SK-N-SH (cell line): Measurements from ENCODE around the gene RARS1. TPM values are rescaled to one million over a fixed set of nuclear protein-coding genes. Genes with fewer than 3 reads are reported as not detected.

Experiments
- CTCF ChIA-PET: fragments of 300-600, 350-600 bp; formaldehyde crosslinking; extraction: SDS; loops from one replicate; lab custom pipeline; 2021; lab: Yijun Ruan, JAX
- POLR2A ChIA-PET: fragments of 350-600 bp; sonication (Branson Sonifier 250); formaldehyde crosslinking; extraction: SDS; loops from one replicate; lab custom pipeline; 2020; ENCODE audit warnings: antibody characterized with exemption, inconsistent platforms; lab: Yijun Ruan, JAX
- DNase-seq: peaks from one replicate; pipeline ENCODE4 v3.0.0; 2012
- H2AFZ ChIP-seq: fragments of 200-600 bp; sonication (generic); 2 replicates; pipeline ENCODE4 v1.8.1; 2016; ENCODE audit warnings: antibody characterized with exemption, mild to moderate bottlenecking, low read depth
- H3F3A ChIP-seq: fragments of 200-600 bp; sonication (generic); replicated peaks from 2 replicates; pipeline ENCODE3; 2016; ENCODE audit warnings: antibody characterized with exemption, mild to moderate bottlenecking; ENCODE audit not compliant: insufficient read depth
- H3K27ac ChIP-seq, 2 experiments: fragments of 200-500 bp in 1 of 2; fragments of 200-600 bp in 1 of 2; sonication (Bioruptor generic) in 1 of 2; sonication (generic), shearing (Covaris generic) in 1 of 2; 2 replicates each; pipeline versions ENCODE4 v1.5.1 to v1.6.1; 2014 to 2016; ENCODE audit warnings: low read depth in 2 of 2, inconsistent platforms in 1 of 2, low read length in 1 of 2, mild to moderate bottlenecking in 1 of 2, mixed read lengths in 1 of 2
- H3K27me3 ChIP-seq: fragments of 200-600 bp; sonication (generic), shearing (Covaris generic); 2 replicates; pipeline ENCODE4 v1.6.1; 2016; ENCODE audit warnings: mixed run types; ENCODE audit not compliant: insufficient read depth
- H3K36me3 ChIP-seq, 2 experiments: fragments of 200-500 bp in 1 of 2; fragments of 200-600 bp in 1 of 2; sonication (Bioruptor generic) in 1 of 2; sonication (generic) in 1 of 2; replicated peaks in 1 of 2; 2 replicates each; pipeline versions ENCODE3 to v1.5.1; 2014 to 2016; ENCODE audit warnings: low read length in 1 of 2, mild to moderate bottlenecking in 1 of 2; ENCODE audit not compliant: insufficient read depth in 2 of 2, control insufficient read depth in 1 of 2
- H3K4me1 ChIP-seq, 2 experiments: fragments of 200-500 bp in 1 of 2; fragments of 200-600 bp in 1 of 2; sonication (Bioruptor generic) in 1 of 2; sonication (generic), shearing (Covaris generic) in 1 of 2; 2 replicates each; pipeline versions ENCODE4 v1.5.1 to v1.6.1; 2014 to 2016; ENCODE audit warnings: low read depth in 1 of 2, low read length in 1 of 2, mixed run types in 1 of 2; ENCODE audit not compliant: insufficient read depth in 2 of 2, control insufficient read depth in 1 of 2
- H3K4me2 ChIP-seq: fragments of 200-600 bp; sonication (generic), shearing (Covaris generic); 2 replicates; pipeline ENCODE4 v1.6.1; 2017; ENCODE audit warnings: mixed run types
- H3K4me3 ChIP-seq, 2 experiments: fragments of 200-500 bp in 1 of 2; fragments of 200-600 bp in 1 of 2; sonication (Bioruptor generic) in 1 of 2; sonication (generic), shearing (Covaris generic) in 1 of 2; 2 replicates each; pipeline versions ENCODE4 v1.5.1 to v1.8.1; 2014 to 2016; ENCODE audit warnings: low read depth in 2 of 2, inconsistent platforms in 1 of 2, low read length in 1 of 2, mild to moderate bottlenecking in 1 of 2, mixed read lengths in 1 of 2, moderate library complexity in 1 of 2
- H3K79me2 ChIP-seq: fragments of 200-600 bp; sonication (generic); 2 replicates; pipeline ENCODE4 v1.8.1; 2017; ENCODE audit warnings: mild to moderate bottlenecking; ENCODE audit not compliant: insufficient read depth
- H3K9ac ChIP-seq: fragments of 200-600 bp; sonication (generic); 2 replicates; pipeline ENCODE4 v1.6.1; 2017; ENCODE audit warnings: mixed run types
- H3K9me2 ChIP-seq: fragments of 200-600 bp; sonication (generic); 2 replicates; pipeline ENCODE4 v1.6.1; 2017; ENCODE audit warnings: mixed run types
- H3K9me3 ChIP-seq: fragments of 200-600 bp; sonication (generic); 2 replicates; pipeline ENCODE4 v1.6.1; 2017; ENCODE audit warnings: mixed run types, mild to moderate bottlenecking, moderate library complexity
- H4K20me1 ChIP-seq: fragments of 200-600 bp; sonication (generic); 2 replicates; pipeline ENCODE4 v1.6.1; 2017; ENCODE audit warnings: mild to moderate bottlenecking, mixed run types; ENCODE audit not compliant: insufficient read depth
- FOXM1 ChIP-seq: IDR thresholded peaks from 2 replicates; pipeline ENCODE4 v1.4.0; 2012; ENCODE audit warnings: low read depth, mild to moderate bottlenecking
- IRF3 ChIP-seq: fragments of 150-350 bp; IDR thresholded peaks from 2 replicates; pipeline ENCODE4 v1.6.1; 2016; ENCODE audit warnings: mild to moderate bottlenecking, low read depth, low read length
- JUND ChIP-seq: IDR thresholded peaks from 2 replicates; pipeline ENCODE4 v1.4.0; 2012
- MXI1 ChIP-seq: IDR thresholded peaks from 2 replicates; pipeline ENCODE4 v1.6.1; 2012; ENCODE audit warnings: mild to moderate bottlenecking, low read depth, low read length, improper control_type of control experiment
- POLR2AphosphoS5 ChIP-seq: IDR thresholded peaks from 2 replicates; pipeline ENCODE4 v1.6.1; 2012; ENCODE audit warnings: low read depth, low read length
- RAD21 ChIP-seq: IDR thresholded peaks from 2 replicates; pipeline ENCODE4 v1.6.1; 2012; ENCODE audit warnings: mild to moderate bottlenecking, low read length
- RFX5 ChIP-seq: IDR thresholded peaks from 2 replicates; pipeline ENCODE4 v1.6.1; 2012; ENCODE audit warnings: mild to moderate bottlenecking, improper control_type of control experiment, low read length
- SIN3A ChIP-seq: IDR thresholded peaks from 2 replicates; pipeline ENCODE4 v1.6.1; 2012; ENCODE audit warnings: low read depth, mild to moderate bottlenecking, low read length, moderate library complexity, borderline replicate concordance
- SMC3 ChIP-seq: IDR thresholded peaks from 2 replicates; pipeline ENCODE4 v1.6.1; 2012; ENCODE audit warnings: low read depth, low read length, improper control_type of control experiment
- TEAD4 ChIP-seq: IDR thresholded peaks from 2 replicates; pipeline ENCODE4 v1.4.0; 2012; ENCODE audit warnings: mild to moderate bottlenecking, borderline replicate concordance; ENCODE audit not compliant: insufficient read depth
- ZBTB33 ChIP-seq: IDR thresholded peaks from 2 replicates; pipeline ENCODE4 v1.4.0; 2012; ENCODE audit warnings: low read depth, borderline replicate concordance
- WGBS: methylation state at CpG from one replicate; pipeline ENCODE4 v1.1.6; 2017; ENCODE audit warnings: low lambda C conversion rate; 5-methylcytosine and 5-hydroxymethylcytosine counted together
- polyA plus RNA-seq, 3 experiments: library from polyadenylated mRNA; depleted of rRNA; stranded (reverse); fragments of >200 nt; gene quantifications; 2 replicates each; pipeline ENCODE4 v1.2.3, GENCODE V29; 2012
- TF ChIP-seq, protein P1 (sequence below): IDR thresholded peaks from 2 replicates; pipeline ENCODE4 v1.6.1; 2012; ENCODE audit warnings: mild to moderate bottlenecking, low read depth, low read length, moderate library complexity

The RARS1 gene
- polyA plus RNA-seq, 1 of the 3 experiments (the other 2 are of a cell fraction), result 53.5 TPM

DNA sequence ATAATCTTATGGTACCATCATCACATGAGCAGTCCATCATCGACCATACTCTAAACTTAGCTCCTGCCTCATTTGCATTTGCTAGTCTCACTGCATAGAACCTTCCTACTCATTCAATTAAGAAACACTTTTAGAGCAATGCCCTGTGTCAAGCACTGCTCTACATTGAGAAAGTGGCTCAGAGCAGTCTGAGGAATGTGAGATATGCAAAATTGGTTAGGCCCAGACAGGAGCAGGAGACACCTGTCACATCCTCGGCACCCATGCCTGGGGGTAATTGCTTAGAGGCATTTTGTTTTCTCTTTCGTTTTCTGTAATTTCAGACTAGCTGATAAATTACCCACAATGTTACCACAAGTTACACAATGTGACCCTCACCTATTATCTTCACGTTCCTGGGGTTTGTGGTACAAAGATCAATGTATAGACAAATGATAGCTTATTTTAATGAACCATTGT lies 4.9 kb upstream of the RARS1 start:
- Histone ChIP-seq H3K79me2 (peaks cover 2% of the 10 kb centered on the region; the same call in 1 of the 2 replicates), H3K9me2 (no peaks in the 10 kb centered on the region), H3F3A (peaks cover 3% of the 10 kb centered on the region), H3K9ac (no peak overlapping the region), H3K27me3 (no peaks in the 10 kb centered on the region), H3K27ac (no peak overlapping the region), H4K20me1 (no peaks in the 10 kb centered on the region), H2AFZ (no peak overlapping the region), H3K4me1 (no peaks in the 10 kb centered on the region; a peak in 1 of 4 replicates), H3K4me3 (no peak overlapping the region), H3K36me3 (no peaks in the 10 kb centered on the region), H3K4me2 (no peak overlapping the region), H3K9me3 (no peaks in the 10 kb centered on the region)
- DNase-seq, result no peak
- ChIA-PET CTCF (no interaction called here), POLR2A (no interaction called here)
- TF ChIP-seq MXI1 (no peak), RAD21 (no peak), IRF3 (no peak), POLR2AphosphoS5 (no peak), RFX5 (no peak), JUND (no peak), TEAD4 (no peak), ZBTB33 (no peak), SMC3 (no peak), SIN3A (no peak), FOXM1 (no peak)
- TF ChIP-seq, protein P1, sequence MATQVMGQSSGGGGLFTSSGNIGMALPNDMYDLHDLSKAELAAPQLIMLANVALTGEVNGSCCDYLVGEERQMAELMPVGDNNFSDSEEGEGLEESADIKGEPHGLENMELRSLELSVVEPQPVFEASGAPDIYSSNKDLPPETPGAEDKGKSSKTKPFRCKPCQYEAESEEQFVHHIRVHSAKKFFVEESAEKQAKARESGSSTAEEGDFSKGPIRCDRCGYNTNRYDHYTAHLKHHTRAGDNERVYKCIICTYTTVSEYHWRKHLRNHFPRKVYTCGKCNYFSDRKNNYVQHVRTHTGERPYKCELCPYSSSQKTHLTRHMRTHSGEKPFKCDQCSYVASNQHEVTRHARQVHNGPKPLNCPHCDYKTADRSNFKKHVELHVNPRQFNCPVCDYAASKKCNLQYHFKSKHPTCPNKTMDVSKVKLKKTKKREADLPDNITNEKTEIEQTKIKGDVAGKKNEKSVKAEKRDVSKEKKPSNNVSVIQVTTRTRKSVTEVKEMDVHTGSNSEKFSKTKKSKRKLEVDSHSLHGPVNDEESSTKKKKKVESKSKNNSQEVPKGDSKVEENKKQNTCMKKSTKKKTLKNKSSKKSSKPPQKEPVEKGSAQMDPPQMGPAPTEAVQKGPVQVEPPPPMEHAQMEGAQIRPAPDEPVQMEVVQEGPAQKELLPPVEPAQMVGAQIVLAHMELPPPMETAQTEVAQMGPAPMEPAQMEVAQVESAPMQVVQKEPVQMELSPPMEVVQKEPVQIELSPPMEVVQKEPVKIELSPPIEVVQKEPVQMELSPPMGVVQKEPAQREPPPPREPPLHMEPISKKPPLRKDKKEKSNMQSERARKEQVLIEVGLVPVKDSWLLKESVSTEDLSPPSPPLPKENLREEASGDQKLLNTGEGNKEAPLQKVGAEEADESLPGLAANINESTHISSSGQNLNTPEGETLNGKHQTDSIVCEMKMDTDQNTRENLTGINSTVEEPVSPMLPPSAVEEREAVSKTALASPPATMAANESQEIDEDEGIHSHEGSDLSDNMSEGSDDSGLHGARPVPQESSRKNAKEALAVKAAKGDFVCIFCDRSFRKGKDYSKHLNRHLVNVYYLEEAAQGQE, result no peak
- 62% methylated on average over 4 of the region's 4 CpGs for WGBS
